Right lobe of liver (tissue), 6 donors: ENCODE measurements around the gene ASB1. TPM values are rescaled to one million over a fixed set of nuclear protein-coding genes. Genes with fewer than 3 reads are reported as not detected.

Experiments used
- ATAC-seq, 4 donors: fragments of 200-7000 bp; cut with Tn5 transposase; one replicate each; pipeline ENCODE4 v1.9.1; 2020; ENCODE audit warnings: mild to moderate bottlenecking in 4 of 4, moderate library complexity in 4 of 4
- DNase-seq, 3 donors: peaks; one replicate each; pipeline ENCODE4 v3.0.0-alpha.2; 2020
- H3K27ac ChIP-seq, 3 donors: fragments of 200-600 bp; one replicate each; pipeline ENCODE4 v1.8.0; 2022
- H3K27me3 ChIP-seq, 2 donors: fragments of 200-600 bp; one replicate each; pipeline ENCODE4 v1.8.0; 2022
- H3K36me3 ChIP-seq, 4 donors: fragments of 200-600 bp; sonication (generic) in 1 of 4; one replicate each; pipeline versions ENCODE4 v1.5.1 to v1.8.0; 2017 to 2022; ENCODE audit warnings: control low read depth in 1 of 4
- H3K4me1 ChIP-seq, 4 donors: fragments of 200-600 bp; sonication (generic) in 1 of 4; one replicate each; pipeline versions ENCODE4 v1.5.1 to v1.8.0; 2017 to 2022; ENCODE audit warnings: control low read depth in 1 of 4
- H3K4me3 ChIP-seq, 3 donors: fragments of 200-600 bp; one replicate each; pipeline ENCODE4 v1.8.0; 2022
- H3K9me3 ChIP-seq, 4 donors: fragments of 200-600 bp; sonication (generic) in 1 of 4; one replicate each; pipeline versions ENCODE4 v1.5.1 to v1.8.0; 2017 to 2022; ENCODE audit warnings: control low read depth in 1 of 4
- CTCF ChIP-seq, 4 donors: fragments of 200-600 bp in 3 of 4; fragments of 450-650 bp in 1 of 4; IDR thresholded peaks; one replicate each; pipeline versions ENCODE4 v1.5.1 to v1.8.0; 2016 to 2022; ENCODE audit warnings: antibody characterized with exemption in 4 of 4, mild to moderate bottlenecking in 2 of 4
- POLR2A ChIP-seq: fragments of 450-650 bp; IDR thresholded peaks from one replicate; pipeline ENCODE4 v1.6.1; 2017; ENCODE audit warnings: antibody characterized with exemption, mild to moderate bottlenecking
- WGBS: methylation state at CpG from one replicate; pipeline ENCODE4 v1.1.6; 2018; ENCODE audit warnings: low coverage, low lambda C conversion rate; ENCODE audit not compliant: insufficient coverage; ENCODE audit errors: missing lambda C conversion rate; 5-methylcytosine and 5-hydroxymethylcytosine counted together
- intact Hi-C, 2 donors: fragments of 100-400 bp; cut with DNase I; formaldehyde crosslinking; loops; one replicate each; pipeline versions ENCODE4 v1.11.2 to v1.14.1; 2022
- total RNA-seq, 6 experiments: library from RNA; depleted of rRNA in 2 of 6; stranded (reverse); fragments of >200 nt in 2 of 6; fragmentation: NEBNext Ultra II Directional in 3 of 6; extraction: Animal tissue kit (Norgen Biotek cat#: 25700) in 3 of 6; gene quantifications; one replicate each; pipeline versions ENCODE4 v1.1.0 to v1.2.4, GENCODE V29; 2016 to 2023
- donor health status: DM: no; HTN: yes; CAD: no.
- donor health status: DM: no; HTN: no; CAD: no.
- donor health status: DM: no; HTN: no; CAD: no.
- donor health status: DM: no; HTN: yes; CAD: no.
- donor health status: DM: no; HTN: yes; CAD: no.

The ASB1 gene
- total RNA-seq, 6 experiments from 2014 or later, result 6.3 to 18.2 (median 8.4) TPM

DNA sequence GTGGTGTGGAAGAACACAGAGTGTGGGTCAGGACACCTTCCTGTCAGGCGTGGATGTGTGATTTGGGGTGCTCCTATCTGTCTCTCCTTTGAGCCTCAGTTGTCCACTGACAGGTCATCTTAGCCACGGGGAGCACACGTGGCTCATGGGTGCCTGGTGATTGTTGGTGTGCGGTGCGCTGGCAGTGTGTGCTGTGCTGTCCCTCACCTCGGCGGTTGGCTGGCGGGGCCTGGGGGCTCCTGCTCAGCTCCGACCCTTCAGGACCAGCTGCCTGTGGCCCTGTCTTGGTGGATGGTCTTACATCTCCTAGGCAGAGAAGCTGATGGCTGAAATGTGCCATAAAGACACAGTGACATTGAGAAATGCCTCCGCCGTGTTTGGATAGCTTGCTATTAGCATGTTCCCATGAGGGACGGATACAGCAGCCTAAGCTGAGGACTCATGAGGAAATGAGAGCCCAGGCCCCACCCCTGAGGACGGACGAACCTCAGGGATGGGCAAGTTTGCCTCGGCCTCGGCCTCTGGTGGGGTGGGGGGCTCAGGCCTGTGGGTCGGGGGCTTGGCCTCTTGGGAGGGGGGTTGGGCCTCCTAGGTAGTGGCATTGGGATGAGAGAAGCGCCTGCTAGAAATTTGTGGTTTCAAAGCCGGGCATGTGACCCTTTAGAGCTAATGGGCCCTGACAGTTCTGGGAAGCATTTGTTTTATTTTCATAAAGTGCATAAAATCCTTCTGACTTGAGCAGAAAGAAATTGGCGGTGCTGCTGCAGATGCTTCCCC lies 20.3 kb upstream of the ASB1 start:
- ATAC-seq (no peak), DNase-seq (no peak)
- intact Hi-C loops, result loop anchor here in 1 of 2 donors (10.0 kb wide), 1 partner anchor 48 kb away; no protein-coding TSS in a partner anchor
- Histone ChIP-seq H3K4me3 (no peak overlapping the region), H3K27me3 (no peaks in the 10 kb centered on the region), H3K4me1 (peaks cover 0 to 8% (median 3%) of the 10 kb centered on the region in 4 donors), H3K9me3 (no peaks in the 10 kb centered on the region), H3K36me3 (no peaks in the 10 kb centered on the region), H3K27ac (no peak overlapping the region)
- 85% methylated on average over 4 of the region's 20 CpGs for WGBS
- TF ChIP-seq POLR2A (no peak), CTCF (IDR thresholded peaks at IDR 0.05) (no peak)

GRCh38 chr2:238406998-238407285 lies 19.8 kb upstream of the ASB1 start:
- Histone ChIP-seq H3K36me3 (no peaks in the 10 kb centered on the region), H3K9me3 (no peaks in the 10 kb centered on the region), H3K4me3 (no peak overlapping the region), H3K27ac (no peak overlapping the region), H3K4me1 (peaks cover 0 to 8% (median 3%) of the 10 kb centered on the region in 4 donors), H3K27me3 (no peaks in the 10 kb centered on the region)
- TF ChIP-seq POLR2A (no peak), CTCF (IDR thresholded peaks at IDR 0.05) (no peak)
- intact Hi-C loops, result loop anchor here in 1 of 2 donors (10.0 kb wide), 1 partner anchor 48 kb away; no protein-coding TSS in a partner anchor
- WGBS, result 73% methylated on average over 4 of the region's 8 CpGs
- DNase-seq (no peak), ATAC-seq (no peak)

DNA sequence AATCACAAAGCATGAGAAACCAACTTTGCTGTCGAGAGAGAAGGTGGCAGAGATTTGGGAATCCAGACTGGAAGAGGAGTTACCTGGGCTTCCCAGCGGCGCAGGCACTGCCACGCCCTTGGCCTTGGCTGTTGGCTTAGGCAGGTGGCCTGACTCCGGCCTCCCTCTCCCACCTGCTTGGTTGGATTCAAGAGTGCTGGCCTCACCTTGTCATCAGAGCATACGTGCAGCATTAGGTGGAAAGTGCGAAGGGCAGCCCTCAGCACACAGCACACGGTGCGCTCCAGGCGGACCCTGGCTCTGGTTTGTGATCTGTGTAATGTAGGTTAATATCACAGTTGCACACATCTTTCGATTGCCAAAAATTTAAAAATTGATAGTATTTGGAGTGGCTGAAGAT lies 19.2 kb upstream of the ASB1 start:
- DNase-seq (no peak), ATAC-seq (no peak)
- H3K9me3 ChIP-seq, result no peaks in the 10 kb centered on the region
- intact Hi-C loops, result loop anchor here in 1 of 2 donors (10.0 kb wide), 1 partner anchor 47 kb away; no protein-coding TSS in a partner anchor
- 69% methylated on average over 9 of the region's 11 CpGs for WGBS
- no peaks in the 10 kb centered on the region for H3K36me3 ChIP-seq
- no peak overlapping the region for H3K4me3 ChIP-seq
- no peak overlapping the region for H3K27ac ChIP-seq
- peaks cover 0 to 8% (median 3%) of the 10 kb centered on the region in 4 donors for H3K4me1 ChIP-seq
- TF ChIP-seq CTCF (IDR thresholded peaks at IDR 0.05) (no peak), POLR2A (no peak)
- no peaks in the 10 kb centered on the region for H3K27me3 ChIP-seq

DNA sequence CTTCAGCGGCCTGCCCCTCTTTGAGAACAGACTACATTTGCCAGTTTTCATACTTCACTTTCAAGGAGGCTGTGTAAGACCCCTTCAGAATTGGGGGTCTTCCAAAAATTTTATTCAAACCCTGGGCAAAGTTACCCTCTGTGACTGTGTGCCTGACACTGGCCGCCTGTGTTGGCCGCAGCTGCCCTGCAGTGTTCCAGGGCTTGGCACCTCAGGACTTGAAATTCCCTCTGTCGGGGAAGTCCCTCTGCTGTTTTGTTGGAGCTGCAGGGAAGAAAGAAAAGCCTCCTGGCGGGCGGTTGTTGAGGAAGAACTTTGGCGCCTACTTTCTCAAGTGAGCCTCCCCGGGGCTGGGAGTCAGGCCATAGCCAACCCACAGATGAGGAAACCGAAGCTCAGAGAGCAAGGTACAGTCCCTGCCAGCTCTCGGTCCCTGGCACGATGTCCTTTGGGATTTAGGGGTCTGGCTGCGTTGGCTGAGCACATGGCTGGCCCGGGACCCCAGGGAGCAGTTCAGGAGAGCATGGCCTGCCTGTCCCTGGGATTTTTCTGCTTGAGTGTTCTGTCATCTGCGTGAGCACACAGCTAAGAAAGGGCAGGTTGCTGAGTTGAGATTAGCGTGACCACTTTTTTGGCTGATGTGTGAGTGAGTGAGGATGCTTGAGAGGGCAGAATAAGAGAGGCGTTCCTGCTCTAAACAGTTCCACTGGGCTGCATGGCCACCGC lies 17.9 kb upstream of the ASB1 start:
- H3K4me1 ChIP-seq, result peaks cover 0 to 8% (median 3%) of the 10 kb centered on the region in 4 donors
- no peaks in the 10 kb centered on the region for H3K27me3 ChIP-seq
- no peaks in the 10 kb centered on the region for H3K9me3 ChIP-seq
- no peak for ATAC-seq
- H3K4me3 ChIP-seq, result no peak overlapping the region
- TF ChIP-seq POLR2A, result no peak
- no peak for TF ChIP-seq CTCF (IDR thresholded peaks at IDR 0.05)
- no peaks in the 10 kb centered on the region for H3K36me3 ChIP-seq
- no peak for DNase-seq
- WGBS, result 86% methylated on average over 12 of the region's 17 CpGs
- no peak overlapping the region for H3K27ac ChIP-seq
- intact Hi-C loops, result loop anchor here in 1 of 2 donors (10.0 kb wide), 1 partner anchor 46 kb away; no protein-coding TSS in a partner anchor
